Right lobe of liver (tissue), 6 donors: Measurements from ENCODE around the gene ARHGEF16. TPM values are rescaled to one million over a fixed set of nuclear protein-coding genes. Genes with fewer than 3 reads are reported as not detected.
A peak's percentile ranks its signal among the peaks of the same experiment; 100 is the strongest.

Experiments used
- ATAC-seq, 4 donors: fragments of 200-7000 bp; cut with Tn5 transposase; one replicate each; pipeline ENCODE4 v1.9.1; 2020; ENCODE audit warnings: mild to moderate bottlenecking in 4 of 4, moderate library complexity in 4 of 4
- DNase-seq, 3 donors: peaks; one replicate each; pipeline ENCODE4 v3.0.0-alpha.2; 2020
- H3K27ac ChIP-seq, 3 donors: fragments of 200-600 bp; one replicate each; pipeline ENCODE4 v1.8.0; 2022
- H3K27me3 ChIP-seq, 2 donors: fragments of 200-600 bp; one replicate each; pipeline ENCODE4 v1.8.0; 2022
- H3K36me3 ChIP-seq, 4 donors: fragments of 200-600 bp; sonication (generic) in 1 of 4; one replicate each; pipeline versions ENCODE4 v1.5.1 to v1.8.0; 2017 to 2022; ENCODE audit warnings: control low read depth in 1 of 4
- H3K4me1 ChIP-seq, 4 donors: fragments of 200-600 bp; sonication (generic) in 1 of 4; one replicate each; pipeline versions ENCODE4 v1.5.1 to v1.8.0; 2017 to 2022; ENCODE audit warnings: control low read depth in 1 of 4
- H3K4me3 ChIP-seq, 3 donors: fragments of 200-600 bp; one replicate each; pipeline ENCODE4 v1.8.0; 2022
- H3K9me3 ChIP-seq, 4 donors: fragments of 200-600 bp; sonication (generic) in 1 of 4; one replicate each; pipeline versions ENCODE4 v1.5.1 to v1.8.0; 2017 to 2022; ENCODE audit warnings: control low read depth in 1 of 4
- POLR2A ChIP-seq: fragments of 450-650 bp; IDR thresholded peaks from one replicate; pipeline ENCODE4 v1.6.1; 2017; ENCODE audit warnings: antibody characterized with exemption, mild to moderate bottlenecking
- WGBS: methylation state at CpG from one replicate; pipeline ENCODE4 v1.1.6; 2018; ENCODE audit warnings: low coverage, low lambda C conversion rate; ENCODE audit not compliant: insufficient coverage; ENCODE audit errors: missing lambda C conversion rate; 5-methylcytosine and 5-hydroxymethylcytosine counted together
- intact Hi-C, 2 donors: fragments of 100-400 bp; cut with DNase I; formaldehyde crosslinking; loops; one replicate each; pipeline versions ENCODE4 v1.11.2 to v1.14.1; 2022
- total RNA-seq, 6 experiments: library from RNA; depleted of rRNA in 2 of 6; stranded (reverse); fragments of >200 nt in 2 of 6; fragmentation: NEBNext Ultra II Directional in 3 of 6; extraction: Animal tissue kit (Norgen Biotek cat#: 25700) in 3 of 6; gene quantifications; one replicate each; pipeline versions ENCODE4 v1.1.0 to v1.2.4, GENCODE V29; 2016 to 2023
- TF ChIP-seq, protein P1 (sequence below), 4 donors: fragments of 200-600 bp in 3 of 4; fragments of 450-650 bp in 1 of 4; IDR thresholded peaks; one replicate each; pipeline versions ENCODE4 v1.5.1 to v1.8.0; 2016 to 2022; ENCODE audit warnings: antibody characterized with exemption in 4 of 4, mild to moderate bottlenecking in 2 of 4
- donor health status: DM: no; HTN: yes; CAD: no.
- donor health status: DM: no; HTN: no; CAD: no.
- donor health status: DM: no; HTN: no; CAD: no.
- donor health status: DM: no; HTN: yes; CAD: no.
- donor health status: DM: no; HTN: yes; CAD: no.

ARHGEF16 gene
- total RNA-seq, 6 experiments from 2014 or later, result 2.1 to 16.3 (median 7.5) TPM

DNA sequence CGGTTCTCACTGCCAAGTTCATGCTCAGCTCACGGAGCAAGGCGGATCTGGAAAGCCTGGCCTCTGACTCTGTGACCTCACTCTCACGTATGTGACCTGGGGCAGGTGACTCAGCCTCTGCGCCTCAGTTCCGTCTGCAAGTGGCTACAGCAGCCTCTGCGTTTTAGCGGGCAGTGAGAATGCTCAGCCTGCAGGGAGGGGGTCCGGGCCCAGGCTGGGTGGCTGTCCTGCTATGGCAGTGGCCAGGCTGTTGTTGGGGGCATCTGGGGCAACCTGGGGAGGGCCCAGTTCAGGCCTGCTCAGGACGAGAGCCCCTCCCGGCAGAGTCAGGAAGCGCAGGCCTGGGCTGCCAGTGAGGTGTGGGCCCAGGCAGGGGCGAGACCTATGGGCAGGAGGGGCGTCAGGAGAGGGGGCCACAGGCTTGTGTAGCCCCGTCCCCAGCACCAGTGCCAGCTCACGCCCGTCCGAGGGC is 27.9 kb downstream of the ARHGEF16 start:
- TF ChIP-seq POLR2A, result no peak
- TF ChIP-seq, protein P1, sequence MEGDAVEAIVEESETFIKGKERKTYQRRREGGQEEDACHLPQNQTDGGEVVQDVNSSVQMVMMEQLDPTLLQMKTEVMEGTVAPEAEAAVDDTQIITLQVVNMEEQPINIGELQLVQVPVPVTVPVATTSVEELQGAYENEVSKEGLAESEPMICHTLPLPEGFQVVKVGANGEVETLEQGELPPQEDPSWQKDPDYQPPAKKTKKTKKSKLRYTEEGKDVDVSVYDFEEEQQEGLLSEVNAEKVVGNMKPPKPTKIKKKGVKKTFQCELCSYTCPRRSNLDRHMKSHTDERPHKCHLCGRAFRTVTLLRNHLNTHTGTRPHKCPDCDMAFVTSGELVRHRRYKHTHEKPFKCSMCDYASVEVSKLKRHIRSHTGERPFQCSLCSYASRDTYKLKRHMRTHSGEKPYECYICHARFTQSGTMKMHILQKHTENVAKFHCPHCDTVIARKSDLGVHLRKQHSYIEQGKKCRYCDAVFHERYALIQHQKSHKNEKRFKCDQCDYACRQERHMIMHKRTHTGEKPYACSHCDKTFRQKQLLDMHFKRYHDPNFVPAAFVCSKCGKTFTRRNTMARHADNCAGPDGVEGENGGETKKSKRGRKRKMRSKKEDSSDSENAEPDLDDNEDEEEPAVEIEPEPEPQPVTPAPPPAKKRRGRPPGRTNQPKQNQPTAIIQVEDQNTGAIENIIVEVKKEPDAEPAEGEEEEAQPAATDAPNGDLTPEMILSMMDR (IDR thresholded peaks at IDR 0.05), result no peak
- no peaks in the 10 kb centered on the region for H3K36me3 ChIP-seq
- ATAC-seq, result no peak
- H3K9me3 ChIP-seq, result no peaks in the 10 kb centered on the region
- 10% methylated on average over 2 of the region's 18 CpGs for WGBS
- H3K27ac ChIP-seq, result no peak overlapping the region
- no peaks in the 10 kb centered on the region for H3K27me3 ChIP-seq
- peaks cover 0 to 15% (median 7%) of the 10 kb centered on the region in 4 donors for H3K4me1 ChIP-seq
- no peak overlapping the region for H3K4me3 ChIP-seq
- intact Hi-C loops, result no loop called here
- DNase-seq, result no peak

DNA sequence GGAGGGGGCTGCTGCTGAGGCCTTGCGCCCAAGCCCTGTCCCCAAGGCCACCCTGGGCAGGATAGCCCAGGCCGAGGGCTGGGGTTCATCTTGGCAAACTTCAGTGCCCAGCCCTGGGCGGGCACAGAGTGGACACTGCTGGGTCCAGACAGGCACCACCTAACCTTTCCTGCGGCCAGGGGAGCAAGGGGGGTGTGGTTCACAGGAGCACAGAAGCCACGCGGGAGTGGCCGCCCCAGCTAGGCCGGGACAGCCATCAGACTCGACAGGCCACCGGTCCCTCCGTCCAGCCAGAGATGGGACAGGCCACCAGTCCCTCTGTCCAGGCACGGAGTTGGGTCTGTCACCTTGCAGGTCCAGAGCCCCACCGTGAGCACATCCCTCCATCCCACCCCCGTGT is 28.9 kb downstream of the ARHGEF16 start:
- Histone ChIP-seq H3K4me1 (peaks cover 0 to 15% (median 7%) of the 10 kb centered on the region in 4 donors), H3K36me3 (no peaks in the 10 kb centered on the region), H3K4me3 (no peak overlapping the region), H3K27me3 (no peaks in the 10 kb centered on the region), H3K27ac (no peak overlapping the region), H3K9me3 (no peaks in the 10 kb centered on the region)
- intact Hi-C loops, result no loop called here
- no CpG with 5 or more reads among the region's 14 CpGs for WGBS
- TF ChIP-seq, protein P1 (IDR thresholded peaks at IDR 0.05), result no peak
- TF ChIP-seq POLR2A, result no peak
- DNase-seq (no peak), ATAC-seq (no peak)

DNA sequence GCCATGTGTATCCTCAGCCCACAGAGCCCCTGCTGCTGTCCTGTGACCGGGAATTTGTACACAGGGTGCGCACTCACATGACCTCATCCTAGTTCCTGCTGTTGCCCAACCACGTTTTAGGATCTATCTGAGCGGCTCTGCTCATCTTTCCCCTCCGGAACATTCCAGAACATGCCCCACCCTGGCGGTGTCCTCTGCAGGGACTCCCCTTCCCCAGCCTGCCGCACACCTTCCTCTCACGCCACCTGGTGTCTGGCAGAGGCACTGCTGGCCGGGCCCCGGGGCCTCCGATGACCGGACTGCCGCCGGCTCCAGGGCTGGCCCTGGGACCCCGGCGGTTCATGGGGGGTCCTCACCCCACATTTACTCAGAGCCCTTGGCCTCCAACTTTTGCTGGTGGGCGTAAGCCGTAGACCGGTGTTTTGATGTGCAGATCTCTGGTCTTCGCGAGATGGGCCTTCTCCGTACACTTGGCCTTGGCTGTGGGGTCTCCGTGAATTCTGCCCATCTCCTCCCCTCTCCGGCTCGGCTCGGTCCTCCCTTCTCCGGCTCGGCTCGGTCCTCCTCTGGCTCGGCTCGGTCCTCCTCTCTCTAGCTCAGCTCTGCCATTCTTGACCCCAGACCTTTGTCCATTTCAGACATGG is 29.5 kb downstream of the ARHGEF16 start:
- no peaks in the 10 kb centered on the region for H3K36me3 ChIP-seq
- H3K9me3 ChIP-seq, result no peaks in the 10 kb centered on the region
- intact Hi-C loops, result no loop called here
- TF ChIP-seq POLR2A, result no peak
- TF ChIP-seq, protein P1 (IDR thresholded peaks at IDR 0.05), result peak; percentile 85 to 92 (median 90)
- peaks cover 0 to 15% (median 7%) of the 10 kb centered on the region in 4 donors for H3K4me1 ChIP-seq
- ATAC-seq, result peak; percentile 56 to 64 (median 59)
- H3K4me3 ChIP-seq, result no peak overlapping the region
- H3K27me3 ChIP-seq, result no peaks in the 10 kb centered on the region
- 19% methylated on average over 9 of the region's 31 CpGs for WGBS
- DNase-seq, result peak; percentile 57 to 72 (median 65)
- no peak overlapping the region for H3K27ac ChIP-seq

DNA sequence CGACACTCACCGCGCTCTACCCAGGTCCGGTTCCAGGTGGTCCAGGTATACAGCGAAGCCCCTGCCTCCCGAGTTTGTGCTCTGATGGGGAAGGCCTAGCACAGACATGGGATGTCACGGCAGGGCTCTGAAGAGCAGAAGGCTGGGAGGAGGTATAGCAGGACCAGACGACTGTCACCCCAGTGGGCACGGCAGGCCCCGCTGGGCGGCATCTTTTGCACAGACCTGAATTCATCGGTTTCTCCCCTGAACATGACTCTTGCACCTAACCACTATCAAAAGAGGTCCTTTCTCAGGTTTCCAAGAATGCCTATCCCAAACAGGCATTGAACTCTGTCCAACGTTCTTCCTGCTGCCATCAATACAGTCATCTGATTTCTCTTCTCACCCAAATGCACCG is 30.6 kb downstream of the ARHGEF16 start:
- H3K9me3 ChIP-seq, result no peaks in the 10 kb centered on the region
- no peaks in the 10 kb centered on the region for H3K36me3 ChIP-seq
- TF ChIP-seq, protein P1 (IDR thresholded peaks at IDR 0.05), result no peak
- TF ChIP-seq POLR2A, result no peak
- H3K27me3 ChIP-seq, result no peaks in the 10 kb centered on the region
- intact Hi-C loops, result loop anchor here in 1 of 2 donors (5.0 kb wide), 1 partner anchor 33 kb away; the partner anchor contains the start of gene ARHGEF16
- H3K27ac ChIP-seq, result no peak overlapping the region
- ATAC-seq (no peak), DNase-seq (no peak)
- no peak overlapping the region for H3K4me3 ChIP-seq
- peaks cover 0 to 12% (median 4%) of the 10 kb centered on the region in 4 donors for H3K4me1 ChIP-seq
- WGBS, result 76% methylated on average over 7 of the region's 14 CpGs
